Measurements from ENCODE around the gene GGTA1. TPM values are rescaled to one million over a fixed set of nuclear protein-coding genes. Genes with fewer than 3 reads are reported as not detected.

Gene GGTA1
- total RNA-seq, 1 donor from 2014 or later: 0.16 TPM

DNA sequence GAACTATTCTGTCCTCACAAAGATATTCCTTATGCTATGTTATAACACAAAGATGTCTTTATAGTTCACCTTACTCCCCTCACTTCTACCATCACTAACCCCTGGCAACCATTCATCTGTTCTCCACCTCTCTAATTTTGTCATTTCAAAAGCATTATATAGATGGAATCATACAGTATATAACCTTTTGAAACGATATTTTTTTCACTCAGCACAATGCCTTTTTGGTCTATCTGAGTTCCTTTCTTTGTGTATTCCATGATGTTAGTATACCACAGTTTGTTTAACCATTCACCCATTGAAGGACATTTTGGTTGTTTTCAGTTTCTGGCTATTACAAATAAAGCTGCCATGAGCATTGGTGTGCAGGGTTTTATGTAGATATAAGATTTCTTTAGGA lies 93.7 kb downstream of the GGTA1 start:
- Mint-ChIP-seq H3K27me3 (ENCODE audit: insufficient read depth) (peaks cover 35% of the 10 kb centered on the region), H3K4me1 (ENCODE audit: low read depth) (no peaks in the 10 kb centered on the region), H3K9me3 (peaks cover 4% of the 10 kb centered on the region), H3K4me3 (no peak overlapping the region), H3K36me3 (ENCODE audit: low read depth) (no peaks in the 10 kb centered on the region), H3K27ac (no peak overlapping the region)
- no peak for DNase-seq (ENCODE audit: low spot score)
- intact Hi-C loops (cut with micrococcal nuclease): no loop called here

Other genes starting within 250 kb of the GGTA1 start
- gene GSN, start 231.7 kb downstream of the GGTA1 start, total RNA-seq: 1.5 and 2.5 TPM in 2 replicates
- 51.1 and 51.7 TPM in 2 replicates for gene STOM, start 129.6 kb downstream of the GGTA1 start, total RNA-seq
- 0.05 TPM in 1 of 2 replicates, not detected in the other for gene DAB2IP, start 151.8 kb upstream of the GGTA1 start, total RNA-seq